ENCODE data around the gene DGKB.

Gene DGKB

GRCh38 chr7:14336256-14336655 lies 566.3 kb downstream of the DGKB start:
- no peak overlapping the region for H3K4me3 ChIP-seq (ENCODE audit: low read depth, low read length)
- no peak for TF ChIP-seq CTCF (conservative IDR thresholded peaks at IDR 0.05; ENCODE audit: low read depth, low read length)
- DNase-seq (ENCODE audit: low read depth), result peak; percentile 5

- TF ChIP-seq CTCF (conservative IDR thresholded peaks at IDR 0.05; ENCODE audit: low read depth, low read length), result no peak
- H3K4me3 ChIP-seq (ENCODE audit: low read depth, low read length), result no peak overlapping the region
- DNase-seq (ENCODE audit: low read depth), result peak; percentile 39
Measured at GRCh38 chr7:14332155-14332554, 570.4 kb downstream of the DGKB start.

GRCh38 chr7:14324767-14325166 lies 577.8 kb downstream of the DGKB start:
- no peak overlapping the region for H3K4me3 ChIP-seq (ENCODE audit: low read depth, low read length)
- no peak for DNase-seq (ENCODE audit: low read depth)
- TF ChIP-seq CTCF (conservative IDR thresholded peaks at IDR 0.05; ENCODE audit: low read depth, low read length), result no peak

GRCh38 chr7:14322724-14323123 lies 579.8 kb downstream of the DGKB start:
- H3K4me3 ChIP-seq (ENCODE audit: low read depth, low read length), result no peak overlapping the region
- no peak for TF ChIP-seq CTCF (conservative IDR thresholded peaks at IDR 0.05; ENCODE audit: low read depth, low read length)
- DNase-seq (ENCODE audit: low read depth), result no peak

- TF ChIP-seq CTCF (conservative IDR thresholded peaks at IDR 0.05; ENCODE audit: low read depth, low read length), result no peak
- DNase-seq (ENCODE audit: low read depth), result no peak
- H3K4me3 ChIP-seq (ENCODE audit: low read depth, low read length), result no peak overlapping the region
Measured at GRCh38 chr7:14321947-14322346, 580.6 kb downstream of the DGKB start.

GRCh38 chr7:14309432-14309831 lies 593.1 kb downstream of the DGKB start:
- H3K4me3 ChIP-seq (ENCODE audit: low read depth, low read length), result no peak overlapping the region
- DNase-seq (ENCODE audit: low read depth), result no peak
- no peak for TF ChIP-seq CTCF (conservative IDR thresholded peaks at IDR 0.05; ENCODE audit: low read depth, low read length)

- no peak overlapping the region for H3K4me3 ChIP-seq (ENCODE audit: low read depth, low read length)
- DNase-seq (ENCODE audit: low read depth), result peak; percentile 5
- no peak for TF ChIP-seq CTCF (conservative IDR thresholded peaks at IDR 0.05; ENCODE audit: low read depth, low read length)
Measured at GRCh38 chr7:14305233-14305866, 597.2 kb downstream of the DGKB start.
